ENCODE measurements around the gene SERPINA12.

DNA sequence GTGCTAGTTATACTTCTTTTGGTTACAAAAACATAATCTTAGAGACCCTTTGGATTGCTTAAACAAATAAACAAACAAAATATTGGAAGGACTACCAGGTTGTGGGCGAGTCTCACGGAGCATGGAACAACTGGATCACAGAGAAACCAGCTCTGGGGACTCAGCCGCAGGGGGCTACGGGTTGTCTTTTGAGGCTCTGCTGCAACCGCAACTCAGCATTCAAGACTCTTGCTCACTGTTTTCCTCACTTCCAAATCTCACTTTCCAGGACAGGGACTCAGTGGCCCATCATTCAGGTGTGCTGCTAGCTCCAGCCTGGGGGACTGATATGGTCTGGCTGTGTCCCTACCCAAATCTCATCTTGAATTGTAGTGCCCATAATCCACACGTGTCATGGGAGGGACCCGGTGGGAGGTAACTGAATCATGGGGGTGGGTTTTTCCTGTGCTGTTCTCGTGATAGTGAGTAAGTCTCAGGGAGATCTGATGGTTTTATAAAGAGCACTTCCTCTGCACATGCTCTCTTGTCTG is 37.9 kb upstream of the SERPINA12 start:
- TF ChIP-seq EZH2 (IDR thresholded peaks at IDR 0.05; ENCODE audit: low read depth, unreplicated experiment) (no peak), POLR2AphosphoS5 (IDR thresholded peaks at IDR 0.05; ENCODE audit: low read depth) (no peak), CREB1 (CRISPR knock-in tag; IDR thresholded peaks at IDR 0.05; ENCODE audit: low read depth) (no peak)
- TF ChIP-seq, protein P1, sequence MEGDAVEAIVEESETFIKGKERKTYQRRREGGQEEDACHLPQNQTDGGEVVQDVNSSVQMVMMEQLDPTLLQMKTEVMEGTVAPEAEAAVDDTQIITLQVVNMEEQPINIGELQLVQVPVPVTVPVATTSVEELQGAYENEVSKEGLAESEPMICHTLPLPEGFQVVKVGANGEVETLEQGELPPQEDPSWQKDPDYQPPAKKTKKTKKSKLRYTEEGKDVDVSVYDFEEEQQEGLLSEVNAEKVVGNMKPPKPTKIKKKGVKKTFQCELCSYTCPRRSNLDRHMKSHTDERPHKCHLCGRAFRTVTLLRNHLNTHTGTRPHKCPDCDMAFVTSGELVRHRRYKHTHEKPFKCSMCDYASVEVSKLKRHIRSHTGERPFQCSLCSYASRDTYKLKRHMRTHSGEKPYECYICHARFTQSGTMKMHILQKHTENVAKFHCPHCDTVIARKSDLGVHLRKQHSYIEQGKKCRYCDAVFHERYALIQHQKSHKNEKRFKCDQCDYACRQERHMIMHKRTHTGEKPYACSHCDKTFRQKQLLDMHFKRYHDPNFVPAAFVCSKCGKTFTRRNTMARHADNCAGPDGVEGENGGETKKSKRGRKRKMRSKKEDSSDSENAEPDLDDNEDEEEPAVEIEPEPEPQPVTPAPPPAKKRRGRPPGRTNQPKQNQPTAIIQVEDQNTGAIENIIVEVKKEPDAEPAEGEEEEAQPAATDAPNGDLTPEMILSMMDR (conservative IDR thresholded peaks at IDR 0.05; ENCODE audit: low read depth in 2 of 2), result no peak
